Mucosa of descending colon (tissue), 3 donors: ENCODE measurements around the gene PSMD1. TPM values are rescaled to one million over a fixed set of nuclear protein-coding genes. Genes with fewer than 3 reads are reported as not detected.

Source experiments
- ATAC-seq: fragments of 200-7000 bp; cut with Tn5 transposase; one replicate; pipeline ENCODE4 v1.9.1; 2020; ENCODE audit warnings: mild to moderate bottlenecking, moderate library complexity
- DNase-seq, 3 donors: peaks; one replicate each; pipeline ENCODE4 v3.0.0-alpha.2; 2020
- H3K36me3 ChIP-seq: fragments of 200-600 bp; one replicate; pipeline ENCODE4 v1.8.0; 2021; ENCODE audit warnings: low read depth, mild to moderate bottlenecking
- H3K4me1 ChIP-seq: fragments of 200-600 bp; one replicate; pipeline ENCODE4 v1.8.0; 2021; ENCODE audit warnings: low read depth, mild to moderate bottlenecking
- H3K4me3 ChIP-seq: fragments of 200-600 bp; one replicate; pipeline ENCODE4 v1.8.0; 2021; ENCODE audit warnings: mild to moderate bottlenecking
- H3K9me3 ChIP-seq: fragments of 200-600 bp; one replicate; pipeline ENCODE4 v1.8.0; 2021; ENCODE audit warnings: mild to moderate bottlenecking
- CTCF ChIP-seq: fragments of 200-600 bp; IDR thresholded peaks from one replicate; pipeline ENCODE4 v1.8.0; 2022; ENCODE audit warnings: antibody characterized with exemption, mild to moderate bottlenecking
- intact Hi-C, 2 donors: fragments of 100-400 bp; cut with DNase I in 1 of 2; cut with micrococcal nuclease in 1 of 2; formaldehyde crosslinking; loops; one replicate each; pipeline versions ENCODE4 v1.11.0 to v1.11.1; 2022; cut with DNase I, micrococcal nuclease
- total RNA-seq, 3 donors: library from RNA; stranded (reverse); fragmentation: NEBNext Ultra II Directional in 2 of 3; extraction: Animal tissue kit (Norgen Biotek cat#: 25700) in 2 of 3; gene quantifications; one replicate each; pipeline versions ENCODE4 v1.2.1 to v1.2.4, GENCODE V29; 2021 to 2023
- donor health status: DM: no; HTN: no; CAD: no; lungs with moderate emphysema.
- donor health status: DM: no; HTN: no; CAD: no.
- donor health status: DM: no; HTN: yes; CAD: no.

Gene PSMD1
- total RNA-seq, 3 donors from 2014 or later: 68.1 to 90.4 (median 76.6) TPM

DNA sequence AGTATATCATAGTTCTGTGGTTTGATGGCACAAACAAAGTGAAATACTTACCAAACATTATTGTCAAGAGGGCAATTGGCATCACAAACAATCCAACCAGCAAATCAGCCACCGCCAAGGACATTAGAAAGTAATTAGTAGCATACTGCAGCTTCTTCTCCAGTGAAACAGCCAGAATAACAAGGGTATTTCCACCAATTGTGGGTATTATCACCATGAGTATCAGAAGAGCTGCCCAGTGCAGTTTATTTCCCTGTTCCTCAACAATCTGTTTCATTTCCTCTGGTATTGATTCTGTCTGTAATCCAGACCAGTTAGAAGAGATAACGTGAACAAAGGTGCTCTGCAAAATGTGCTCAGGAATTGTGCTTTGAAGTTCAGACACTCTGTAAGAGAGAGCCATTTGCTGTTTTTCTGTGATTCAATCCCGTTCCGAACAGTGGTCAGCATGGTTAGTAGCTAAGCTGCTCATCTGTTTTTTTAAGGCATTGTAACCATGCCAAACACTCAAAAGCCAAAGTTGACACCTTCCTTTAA is 66.8 kb downstream of the PSMD1 start:
- DNase-seq: no peak
- Histone ChIP-seq H3K9me3 (no peaks in the 10 kb centered on the region), H3K4me3 (no peak overlapping the region), H3K36me3 (no peaks in the 10 kb centered on the region), H3K4me1 (no peaks in the 10 kb centered on the region)
- no peak for TF ChIP-seq CTCF
- intact Hi-C loops: no loop called here
- no peak for ATAC-seq

- Histone ChIP-seq H3K4me1 (no peaks in the 10 kb centered on the region), H3K9me3 (no peaks in the 10 kb centered on the region), H3K4me3 (no peak within 1 kb of the TSS), H3K36me3 (no peaks in the 10 kb centered on the region)
- DNase-seq (no peak), ATAC-seq (no peak)
- intact Hi-C loops: no loop called here
- no peak for TF ChIP-seq CTCF
Measured at GRCh38 chr2:231124838-231125568, 68.3 kb downstream of the PSMD1 start, which contains the start of gene HTR2B. Gene HTR2B, minus strand, starts transcription at chr2:231125042. Its CDS starts 1,278 bp downstream, at chr2:231123764.

- intact Hi-C loops: no loop called here
- ATAC-seq (no peak), DNase-seq (no peak)
- TF ChIP-seq CTCF: no peak
- no peaks in the 10 kb centered on the region for H3K9me3 ChIP-seq
- H3K36me3 ChIP-seq: no peaks in the 10 kb centered on the region
- H3K4me1 ChIP-seq: no peaks in the 10 kb centered on the region
- H3K4me3 ChIP-seq: no peak overlapping the region
Measured at GRCh38 chr2:231126123-231126522, 69.5 kb downstream of the PSMD1 start.

DNA sequence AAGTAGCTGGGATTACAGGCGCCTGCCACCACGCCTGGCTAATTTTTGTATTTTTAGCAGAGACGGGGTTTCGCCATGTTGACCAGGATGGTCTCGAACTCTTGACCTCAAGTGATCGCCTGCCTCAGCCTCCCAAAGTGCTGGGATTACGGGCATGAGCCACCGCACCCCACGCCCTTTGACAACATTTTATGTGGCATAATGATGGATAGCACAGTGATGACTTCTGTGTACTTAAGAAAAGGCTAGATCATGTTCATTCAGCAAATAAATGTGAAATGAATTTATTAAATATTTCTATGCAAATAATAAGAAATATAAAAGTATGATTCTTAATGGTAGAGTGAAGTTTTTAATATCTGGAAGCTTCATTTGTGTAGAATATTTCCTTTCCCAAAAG is 70.8 kb downstream of the PSMD1 start:
- intact Hi-C loops: no loop called here

GRCh38 chr2:231127936-231128335 is 71.3 kb downstream of the PSMD1 start:
- DNase-seq (no peak), ATAC-seq (no peak)
- H3K36me3 ChIP-seq: no peaks in the 10 kb centered on the region
- H3K4me3 ChIP-seq: no peak overlapping the region
- intact Hi-C loops: no loop called here
- no peaks in the 10 kb centered on the region for H3K4me1 ChIP-seq
- no peaks in the 10 kb centered on the region for H3K9me3 ChIP-seq
- no peak for TF ChIP-seq CTCF

More for the DNA sequence above, 70.8 kb downstream of the PSMD1 start:
- no peaks in the 10 kb centered on the region for H3K9me3 ChIP-seq
- no peak for TF ChIP-seq CTCF
- no peak overlapping the region for H3K4me3 ChIP-seq
- no peaks in the 10 kb centered on the region for H3K36me3 ChIP-seq
- H3K4me1 ChIP-seq: no peaks in the 10 kb centered on the region
- ATAC-seq: no peak
- no peak for DNase-seq
